DMS114 treated with DMSO at 0.1 percent for 48 hours (cell line): ENCODE data around the gene DNAJC2.

Experiments
- DNase-seq: peaks from one replicate; lab custom pipeline; 2025; ENCODE audit not compliant: unreplicated experiment; lab: John Stamatoyannopoulos, UW

Gene DNAJC2, protein sequence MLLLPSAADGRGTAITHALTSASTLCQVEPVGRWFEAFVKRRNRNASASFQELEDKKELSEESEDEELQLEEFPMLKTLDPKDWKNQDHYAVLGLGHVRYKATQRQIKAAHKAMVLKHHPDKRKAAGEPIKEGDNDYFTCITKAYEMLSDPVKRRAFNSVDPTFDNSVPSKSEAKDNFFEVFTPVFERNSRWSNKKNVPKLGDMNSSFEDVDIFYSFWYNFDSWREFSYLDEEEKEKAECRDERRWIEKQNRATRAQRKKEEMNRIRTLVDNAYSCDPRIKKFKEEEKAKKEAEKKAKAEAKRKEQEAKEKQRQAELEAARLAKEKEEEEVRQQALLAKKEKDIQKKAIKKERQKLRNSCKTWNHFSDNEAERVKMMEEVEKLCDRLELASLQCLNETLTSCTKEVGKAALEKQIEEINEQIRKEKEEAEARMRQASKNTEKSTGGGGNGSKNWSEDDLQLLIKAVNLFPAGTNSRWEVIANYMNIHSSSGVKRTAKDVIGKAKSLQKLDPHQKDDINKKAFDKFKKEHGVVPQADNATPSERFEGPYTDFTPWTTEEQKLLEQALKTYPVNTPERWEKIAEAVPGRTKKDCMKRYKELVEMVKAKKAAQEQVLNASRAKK

DNA sequence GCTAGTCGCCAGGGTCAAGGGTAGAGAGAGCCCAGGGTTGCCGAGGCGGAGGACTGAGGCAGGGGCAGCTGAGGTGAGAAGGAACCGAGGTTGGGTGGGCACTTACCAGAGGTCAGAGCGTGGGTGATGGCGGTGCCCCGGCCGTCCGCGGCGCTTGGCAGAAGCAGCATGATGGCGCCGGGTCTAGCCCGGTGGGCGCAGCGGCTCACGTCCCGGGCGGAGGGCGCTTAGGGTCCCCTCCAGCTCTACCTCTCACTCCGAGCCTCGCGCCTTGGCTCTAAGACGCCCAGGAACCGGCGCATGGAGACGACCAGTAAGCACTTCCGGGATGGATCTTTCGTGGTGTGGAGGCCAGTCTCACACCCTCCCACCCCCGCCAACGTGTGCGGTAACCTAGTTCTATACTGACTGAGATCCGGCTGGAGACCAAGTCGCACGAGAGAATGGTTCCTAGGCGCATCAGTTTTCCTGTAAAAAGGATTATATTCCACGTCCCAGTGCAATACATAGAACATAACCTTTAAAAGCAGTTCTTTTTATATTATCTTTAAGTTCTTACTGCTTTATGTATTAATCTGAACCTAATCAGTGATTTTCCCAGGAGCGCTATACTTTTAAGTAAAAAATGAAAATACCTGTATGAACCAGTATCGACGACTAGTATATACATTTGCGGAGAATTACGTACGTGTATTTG, at the start of gene DNAJC2:
Gene DNAJC2, minus strand, starts transcription at position 315 of the 697 bp plus-strand sequence. Its CDS starts 145 bp downstream, at position 170.
- DNase-seq: peak; percentile 89

DNA sequence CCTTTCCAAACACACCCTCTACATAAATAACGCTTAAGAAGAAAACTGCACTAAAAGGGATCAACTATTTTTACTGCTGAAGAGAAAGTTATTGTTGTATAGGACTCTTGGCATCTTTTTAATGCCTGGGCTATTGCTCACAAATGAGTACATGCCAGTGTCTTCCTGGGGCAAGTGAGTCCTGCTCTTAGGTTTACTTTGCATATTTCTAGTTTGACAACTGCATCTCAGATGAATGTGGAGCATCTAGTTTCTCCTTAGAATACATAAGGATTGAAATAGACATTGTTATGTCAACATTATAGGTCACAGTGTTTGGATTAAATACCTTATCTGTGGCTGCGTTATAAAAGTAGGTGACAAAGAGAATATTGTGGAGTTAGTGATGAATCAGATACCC, 47.4 kb upstream of the DNAJC2 start:
- DNase-seq: no peak

DNA sequence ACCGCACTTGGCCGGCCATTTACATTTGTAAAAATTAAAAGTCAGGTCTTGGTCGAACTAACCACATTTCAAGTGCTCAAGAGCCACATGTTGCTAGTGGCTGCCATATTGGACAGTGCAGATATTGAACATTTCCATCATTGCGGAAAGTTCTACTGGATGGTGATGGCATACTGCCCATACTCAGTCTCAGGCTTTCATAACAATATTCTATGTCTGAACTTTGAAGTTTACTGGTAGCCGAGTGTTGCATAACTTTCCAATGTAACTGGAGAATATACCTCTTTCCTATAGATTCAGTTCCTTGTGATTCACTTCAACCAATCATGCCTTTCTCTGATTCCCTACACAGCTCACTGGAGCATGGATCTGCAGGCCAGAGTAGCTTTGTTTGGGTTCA, 46.6 kb upstream of the DNAJC2 start:
- no peak for DNase-seq

DNA sequence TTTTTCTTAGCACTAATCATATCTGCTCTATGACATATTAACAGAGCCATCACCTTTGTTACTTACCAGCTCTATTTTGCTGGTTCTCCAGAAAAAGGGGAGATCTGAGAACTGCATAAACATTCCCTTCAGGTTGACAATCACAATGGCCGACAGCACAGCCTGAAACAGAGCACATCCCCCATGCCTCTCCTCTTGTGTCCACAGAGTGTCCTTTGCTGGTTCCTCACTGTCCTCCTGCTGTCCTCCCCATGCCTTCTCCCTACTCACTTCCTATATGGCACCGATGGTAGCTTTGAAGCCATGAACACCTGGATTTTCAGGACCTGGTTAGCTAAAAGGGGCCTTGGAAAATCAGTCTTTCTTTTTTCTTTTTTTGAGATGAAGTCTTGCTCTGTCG, 44.7 kb upstream of the DNAJC2 start:
- DNase-seq: no peak

DNA sequence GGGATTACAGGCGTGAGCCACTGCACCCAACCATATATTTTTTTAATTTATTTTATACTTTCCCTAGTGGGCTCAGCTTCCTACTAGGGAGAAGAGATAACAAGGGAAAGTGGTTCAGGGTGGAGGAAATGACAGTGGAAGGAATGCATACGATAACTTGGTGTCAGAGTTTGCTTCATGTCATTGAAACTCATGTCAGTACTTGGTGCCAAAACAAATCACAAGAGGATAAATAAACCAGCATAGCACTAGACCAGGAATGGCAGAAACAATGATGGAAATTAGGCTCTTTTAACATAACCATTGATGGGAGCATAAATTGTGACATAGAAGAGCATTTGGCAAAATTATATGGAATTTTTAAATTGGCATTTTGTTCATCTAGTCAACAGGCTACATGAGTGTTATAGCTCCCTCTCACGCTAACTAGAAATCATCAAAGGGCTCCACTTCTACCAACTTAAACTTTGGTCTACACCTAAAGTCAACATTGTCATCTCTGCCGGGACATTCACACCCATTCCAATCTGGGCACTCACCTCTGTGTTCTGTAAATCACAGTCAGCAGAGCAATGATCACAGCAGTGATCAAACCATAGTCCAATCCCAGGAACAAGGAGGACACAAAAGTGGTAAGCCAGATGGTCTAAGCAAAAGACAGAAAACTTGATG, 44.0 kb upstream of the DNAJC2 start:
- no peak for DNase-seq

DNA sequence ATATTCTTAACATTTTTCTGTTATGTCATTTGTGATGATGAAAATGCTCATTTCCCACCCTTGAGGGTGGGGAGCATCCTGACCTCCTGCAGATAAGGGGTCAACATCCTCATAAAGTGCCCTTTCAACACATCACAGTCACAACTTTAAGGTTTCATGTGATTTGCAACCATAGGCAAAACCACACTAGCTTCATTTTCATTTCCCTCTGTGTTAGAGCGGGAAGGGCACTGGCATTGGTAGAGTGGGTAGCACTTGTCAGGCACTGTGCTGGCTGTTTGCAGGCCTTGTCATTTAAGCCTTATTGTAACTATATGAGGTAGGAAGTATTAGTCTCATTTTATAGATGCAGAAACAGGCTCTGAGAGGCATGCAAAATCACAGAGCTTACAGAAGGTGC, 42.7 kb upstream of the DNAJC2 start:
- DNase-seq: no peak

DNA sequence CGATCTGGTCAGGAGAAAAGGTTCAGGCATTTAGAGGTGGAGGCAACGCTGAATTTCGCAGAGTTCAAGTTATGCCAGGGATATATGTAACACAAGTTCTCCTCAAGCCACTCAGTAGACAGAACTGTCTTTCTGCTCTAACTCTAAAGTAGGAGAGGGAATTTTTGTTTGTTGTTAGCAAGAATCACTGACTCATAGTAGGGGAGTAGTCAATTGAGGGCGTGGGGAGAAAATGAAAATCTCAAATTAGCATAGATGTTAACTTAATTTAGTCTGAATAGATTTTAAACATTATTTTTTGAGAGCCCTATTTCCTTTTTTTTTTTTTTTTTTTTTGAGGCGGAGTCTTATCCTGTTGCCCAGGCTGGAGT, 37.5 kb upstream of the DNAJC2 start:
- DNase-seq: no peak

DNA sequence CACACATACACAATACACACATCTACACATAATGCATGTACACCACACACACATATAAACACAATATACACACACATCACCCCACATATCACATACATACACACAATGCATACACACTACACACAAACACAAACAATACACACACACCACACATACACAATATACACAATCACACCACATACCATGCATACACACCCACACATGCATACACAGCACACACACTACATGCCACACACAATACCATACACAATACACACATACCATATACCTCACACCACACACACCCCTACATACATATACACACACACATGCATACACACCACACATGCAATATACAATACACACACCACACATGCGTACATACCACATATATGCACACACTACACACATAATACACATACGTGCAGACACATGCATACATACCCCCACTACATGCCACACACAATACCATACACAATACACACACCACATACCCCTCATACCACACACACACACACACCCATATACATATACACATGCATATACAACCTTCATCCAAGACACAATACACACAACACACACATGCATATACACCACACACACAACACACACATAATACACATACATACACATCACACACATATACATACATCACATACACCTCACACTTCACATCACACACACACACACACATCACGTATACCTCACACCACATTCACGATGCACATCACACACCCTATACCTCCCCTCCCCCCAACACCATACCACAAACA, 36.9 kb upstream of the DNAJC2 start:
- DNase-seq: no peak

DNA sequence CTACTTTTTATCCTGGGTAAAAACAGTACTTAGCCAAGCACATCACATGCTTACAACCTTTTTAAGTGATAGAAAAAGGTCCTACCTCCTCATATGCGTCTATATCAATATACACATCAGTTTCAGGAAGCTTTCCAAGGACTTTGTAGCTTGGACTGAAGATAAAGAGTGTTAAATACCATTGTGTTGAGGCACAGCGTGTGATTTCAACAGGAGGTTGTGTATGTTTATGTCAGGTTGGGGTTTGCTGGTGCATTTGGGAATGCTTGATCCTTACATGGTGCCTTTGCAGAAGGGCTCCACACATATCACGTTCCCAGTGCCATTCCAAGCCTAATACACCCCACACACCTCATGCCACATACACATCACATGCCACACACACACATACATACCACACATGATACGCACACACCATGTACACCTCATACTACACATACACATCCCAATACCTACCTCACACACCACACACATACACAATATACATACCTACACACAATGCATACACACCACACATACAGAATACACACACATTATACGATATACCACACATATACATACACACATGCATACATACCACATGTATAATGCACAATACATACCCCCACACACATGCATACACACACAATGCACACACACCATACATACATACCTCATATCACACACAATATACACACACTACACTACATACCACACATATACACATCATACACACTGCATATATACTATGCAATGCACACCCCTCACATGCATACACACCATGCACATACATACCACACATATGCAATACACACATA, 36.0 kb upstream of the DNAJC2 start:
- DNase-seq: no peak

DNA sequence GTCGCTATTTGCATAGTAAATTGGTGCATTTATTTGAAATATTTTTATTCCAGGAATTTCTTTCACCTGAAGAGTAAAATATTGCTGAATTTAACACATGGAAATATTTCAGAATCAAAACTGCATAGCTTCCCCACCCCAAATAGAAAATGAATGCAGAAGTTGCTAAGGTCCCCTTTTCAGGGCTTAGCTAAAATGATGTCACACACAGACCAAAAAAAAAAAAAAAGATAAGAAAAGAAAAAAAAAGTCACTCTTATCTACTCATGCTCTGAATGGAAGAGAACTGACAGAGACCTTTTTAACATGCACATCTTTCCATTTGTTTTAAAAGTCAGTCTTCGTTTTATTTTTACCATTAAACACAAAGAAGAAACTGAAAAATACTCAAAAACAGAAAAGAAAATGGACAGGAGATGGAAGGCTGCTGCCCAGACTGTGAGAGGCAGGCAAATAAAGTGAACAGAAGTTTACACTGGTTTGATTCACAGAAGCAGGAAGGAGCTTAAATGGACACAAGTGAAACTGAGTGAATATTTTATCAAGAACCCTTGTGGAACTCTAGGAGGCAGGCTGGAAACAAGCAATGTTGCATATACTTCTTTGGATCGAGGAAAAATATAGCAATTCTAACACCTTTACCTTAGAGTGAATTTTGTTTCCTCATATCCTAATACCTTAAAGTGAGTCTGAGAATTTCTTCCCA, 34.9 kb upstream of the DNAJC2 start:
- no peak for DNase-seq

DNA sequence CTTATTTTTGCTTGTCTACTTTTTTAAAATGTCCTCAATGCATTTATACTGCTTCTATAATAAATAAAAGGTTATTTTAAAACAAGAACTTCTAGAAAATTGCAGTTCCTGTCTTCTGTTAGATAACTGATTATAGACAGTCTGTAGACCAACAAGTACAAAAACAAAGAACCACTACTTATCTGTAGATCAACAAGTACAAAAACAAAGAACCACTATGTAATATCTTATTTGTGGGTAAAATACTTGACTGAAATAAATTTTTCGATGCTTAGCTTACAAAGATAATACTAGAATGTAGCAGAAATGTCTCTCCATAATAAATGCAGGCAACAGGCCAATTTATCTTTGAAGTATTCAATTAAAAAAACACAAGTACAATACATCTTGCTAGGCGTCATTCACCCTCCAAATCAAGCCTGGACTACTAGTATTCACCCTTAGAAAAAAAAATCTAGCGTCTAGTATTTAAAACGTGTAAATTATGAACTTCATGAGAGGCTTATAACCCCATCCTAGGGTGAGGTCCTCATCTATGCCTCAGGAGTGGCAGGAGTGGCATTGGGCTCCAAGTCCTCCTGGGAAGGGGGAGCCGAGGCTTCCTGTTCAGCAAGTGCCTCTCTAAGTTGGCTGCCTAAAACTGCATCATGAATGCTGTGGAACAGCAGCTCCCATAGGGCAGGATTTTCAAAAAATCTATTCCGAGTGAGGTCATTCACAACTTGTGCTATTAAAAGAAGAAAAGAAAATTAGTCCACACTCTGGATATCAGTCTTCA, 29.5 kb upstream of the DNAJC2 start:
- no peak for DNase-seq

DNA sequence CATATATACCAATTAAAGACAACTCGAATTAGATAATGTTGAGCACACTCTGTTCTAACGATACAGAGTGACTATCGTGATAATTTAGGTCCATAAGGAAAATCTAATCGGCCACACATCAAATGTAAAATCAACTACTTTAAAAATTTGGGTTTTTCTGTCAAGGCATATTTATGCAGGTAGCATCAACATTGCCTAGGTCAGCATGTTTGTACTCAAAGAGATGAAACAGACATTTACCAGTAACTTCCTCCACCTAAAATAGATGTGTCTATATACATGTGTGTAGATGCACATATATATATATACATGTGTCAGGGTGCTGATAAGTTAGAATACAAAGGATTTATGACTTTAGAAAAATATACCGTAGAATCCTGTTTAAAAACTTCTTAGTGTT, 24.9 kb upstream of the DNAJC2 start:
- no peak for DNase-seq

DNA sequence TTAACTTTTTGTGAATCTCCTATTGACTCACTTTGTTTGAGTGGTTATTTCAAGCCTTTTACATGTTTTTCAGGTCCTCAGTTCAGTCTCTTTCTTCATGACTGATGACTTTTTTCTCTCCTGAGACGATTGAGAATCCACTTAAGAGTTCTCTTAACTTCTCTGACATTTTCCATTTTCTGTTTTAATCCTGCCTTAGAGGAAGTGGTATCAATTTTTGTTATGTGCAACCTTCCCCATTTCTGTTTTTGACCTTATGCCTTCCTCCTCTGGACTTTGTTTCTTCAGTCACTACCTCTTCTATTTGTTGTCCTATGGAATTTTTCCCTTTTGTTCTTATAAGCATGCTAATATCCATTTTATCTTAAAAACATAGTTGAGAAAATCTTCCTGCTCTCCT, 5.2 kb upstream of the DNAJC2 start:
- DNase-seq: no peak

DNA sequence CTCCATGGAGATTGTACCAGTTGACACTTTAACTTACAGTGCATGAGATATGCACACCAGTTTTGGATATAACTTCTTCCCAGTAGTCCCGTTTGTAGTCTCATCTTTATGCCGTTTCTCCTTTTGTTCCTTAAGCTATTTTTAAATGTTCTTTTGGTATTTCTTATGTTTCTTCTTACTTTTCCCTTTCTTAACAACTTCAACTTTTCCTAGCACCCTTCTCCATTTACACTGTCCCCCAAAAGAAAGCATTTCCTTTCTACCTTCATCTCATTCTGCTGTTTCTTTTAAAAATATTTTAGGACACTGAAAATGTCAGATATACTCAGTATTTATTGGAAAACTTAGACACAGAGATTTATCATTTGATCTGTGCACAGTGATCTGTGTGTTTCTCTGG, 4.4 kb upstream of the DNAJC2 start:
- no peak for DNase-seq

DNA sequence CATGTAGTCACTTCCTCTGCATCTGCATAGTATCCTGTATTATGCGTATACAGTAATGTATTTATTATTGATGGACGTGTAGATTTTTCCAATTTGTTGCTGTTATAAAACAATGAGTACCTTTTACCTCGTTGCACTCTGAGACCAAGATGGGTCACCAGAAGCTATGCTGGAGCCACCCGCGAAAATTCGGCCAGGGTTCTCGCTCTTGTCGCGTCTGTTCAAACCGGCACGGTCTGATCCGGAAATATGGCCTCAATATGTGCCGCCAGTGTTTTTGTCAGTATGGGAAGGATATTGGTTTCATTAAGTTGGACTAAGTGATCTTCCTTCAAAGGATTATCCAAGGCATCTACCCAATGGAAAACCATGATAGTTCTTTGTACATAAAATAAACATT, 3.9 kb upstream of the DNAJC2 start:
- no peak for DNase-seq

DNA sequence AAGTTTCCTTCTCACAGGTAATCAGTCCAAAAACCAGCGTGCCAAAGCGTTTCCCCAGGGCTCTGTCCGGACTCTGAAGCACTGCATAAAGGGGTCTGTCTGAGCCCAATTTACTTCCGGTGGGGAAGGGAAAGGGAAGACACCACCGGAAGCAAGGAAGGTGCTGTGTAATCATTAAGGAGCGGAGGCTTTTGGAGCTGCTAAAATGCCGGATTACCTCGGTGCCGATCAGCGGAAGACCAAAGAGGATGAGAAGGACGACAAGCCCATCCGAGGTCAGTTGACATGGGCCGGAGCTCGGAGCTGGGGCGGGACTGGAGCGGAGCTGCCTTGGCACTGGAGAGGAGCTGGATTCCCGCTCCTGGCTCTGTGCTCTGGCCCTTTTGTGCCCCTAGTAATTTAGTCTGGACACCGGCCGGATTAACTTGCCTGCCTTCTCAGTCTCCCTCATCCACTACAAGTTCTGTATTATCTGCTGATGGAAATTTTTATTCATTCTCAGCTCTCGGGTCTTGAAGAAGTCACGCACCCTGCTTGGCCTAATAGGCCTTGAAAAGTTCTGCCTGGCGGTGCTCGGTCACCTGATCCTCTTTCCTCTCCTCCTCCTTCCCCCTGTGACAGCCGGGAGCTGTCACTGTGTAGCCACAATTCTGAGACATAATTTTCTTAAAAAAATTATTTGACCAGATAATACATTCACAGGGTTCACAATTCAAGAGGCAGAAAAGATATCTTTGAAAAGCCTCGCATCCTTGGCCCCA, 3.1 kb upstream of the DNAJC2 start, which contains the start of gene PSMC2:
Gene PSMC2, plus strand, starts transcription at position 137 of the 761 bp plus-strand sequence. Its CDS starts 69 bp downstream, at position 206.
- DNase-seq: peak; percentile 85

DNA sequence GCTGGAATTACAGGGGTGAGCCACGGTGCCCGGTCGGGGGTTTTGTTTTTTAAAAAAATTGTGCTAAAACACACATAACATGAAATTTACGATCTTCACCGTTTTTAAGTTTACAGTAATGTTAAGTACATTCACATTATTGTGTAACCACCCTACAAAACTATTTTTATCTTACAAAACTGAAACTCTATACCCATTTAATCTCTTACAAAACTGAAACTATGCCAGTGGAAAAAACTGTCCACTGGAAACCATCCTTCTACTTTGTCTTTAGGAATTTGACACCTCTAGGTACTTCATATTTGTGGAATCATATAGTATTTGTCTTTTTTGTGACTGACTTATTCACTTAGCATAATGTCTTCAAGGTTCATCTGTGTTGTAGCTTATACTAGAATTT, 1.8 kb upstream of the DNAJC2 start:
- DNase-seq: no peak
